Retina (tissue), 1 donor: ENCODE results near the gene CACNA1B.
"Not testable (repeated sequence)": the region's sequence is repeated elsewhere in the genome, so short reads cannot be mapped to it uniquely, and the experiment has no call there.

Experiments used
- DNase-seq: peaks from one replicate; pipeline ENCODE4 v3.0.0-alpha.2; 2016

Gene CACNA1B

DNA sequence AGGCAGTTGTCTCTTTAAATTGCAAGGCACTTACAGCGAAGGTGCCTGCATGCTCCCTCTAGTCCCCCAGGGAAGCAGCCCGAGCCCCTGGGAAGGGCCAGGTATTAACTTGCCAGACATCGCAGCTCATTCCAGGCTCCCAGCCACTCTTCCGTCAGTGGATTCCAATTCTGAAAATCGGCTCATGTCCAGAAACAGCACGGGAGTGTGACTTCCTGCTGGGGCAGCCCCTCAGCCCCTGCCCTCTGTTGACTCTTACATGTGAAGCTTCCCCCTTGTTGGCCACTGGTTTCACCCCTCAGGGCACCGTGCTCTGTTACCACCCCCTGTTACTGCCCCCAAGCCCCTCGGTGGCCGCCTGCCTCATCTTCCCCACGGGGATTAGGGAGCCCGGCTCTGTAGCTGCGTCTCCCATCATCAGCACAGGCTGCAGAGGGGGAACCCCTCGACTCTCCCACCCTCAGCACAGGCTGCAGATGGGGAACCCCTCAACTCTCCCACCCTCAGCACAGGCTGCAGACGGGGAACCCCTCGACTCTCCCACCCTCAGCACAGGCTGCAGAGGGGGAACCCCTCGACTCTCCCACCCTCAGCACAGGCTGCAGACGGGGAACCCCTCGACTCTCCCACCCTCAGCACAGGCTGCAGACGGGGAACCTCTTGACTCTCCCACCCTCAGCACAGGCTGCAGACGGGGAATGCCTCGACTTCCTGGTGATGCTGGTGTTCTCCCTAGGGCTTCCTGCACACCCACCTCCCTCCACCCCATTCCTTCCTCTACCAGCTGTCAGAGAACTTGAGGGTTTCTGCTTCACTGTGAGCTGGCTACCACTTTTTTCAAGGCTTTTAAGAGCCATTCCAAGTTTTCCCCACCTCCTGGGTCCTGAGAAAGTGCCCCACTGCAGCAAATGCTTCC is 11.1 kb upstream of the CACNA1B start:
- no peak for DNase-seq

DNA sequence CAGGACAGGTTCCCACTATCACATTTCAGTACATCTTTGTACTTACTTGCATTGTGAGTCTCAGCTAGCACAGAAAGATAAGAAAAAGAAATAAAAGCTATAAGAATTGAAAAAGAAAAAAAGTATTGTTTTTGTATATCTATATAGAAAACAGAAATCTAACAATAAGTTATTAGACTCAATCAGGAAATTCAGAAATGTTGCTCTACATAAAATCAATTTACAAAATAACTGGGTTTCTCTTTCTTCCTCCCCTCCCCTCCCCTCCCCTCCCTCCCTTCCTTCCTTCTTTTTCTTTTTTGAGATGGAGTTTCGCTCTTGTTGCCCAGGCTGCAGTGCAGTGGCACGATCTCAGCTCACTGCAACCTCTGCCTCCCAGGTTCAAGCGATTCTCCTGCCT is 7.2 kb upstream of the CACNA1B start:
- DNase-seq = no peak

DNA sequence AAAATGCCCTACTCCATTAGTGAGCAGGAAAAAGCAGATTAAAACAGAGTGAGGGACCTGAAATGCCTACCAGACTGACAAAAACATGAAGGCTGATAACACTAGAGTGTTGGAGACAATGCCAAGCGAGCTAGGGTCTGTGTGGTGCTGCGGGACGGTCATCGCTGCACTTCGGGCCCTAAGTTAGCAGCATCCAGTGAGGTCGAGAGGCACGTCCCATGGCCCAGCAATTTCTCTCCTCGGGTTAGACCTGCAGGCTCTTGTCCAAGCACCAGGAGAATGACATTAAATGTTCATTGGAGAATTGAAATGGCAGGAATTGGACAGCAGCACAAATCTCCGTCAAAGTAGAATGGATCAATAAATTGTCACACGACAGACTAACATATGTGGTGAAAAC is 5.3 kb upstream of the CACNA1B start:
- no peak for DNase-seq

DNA sequence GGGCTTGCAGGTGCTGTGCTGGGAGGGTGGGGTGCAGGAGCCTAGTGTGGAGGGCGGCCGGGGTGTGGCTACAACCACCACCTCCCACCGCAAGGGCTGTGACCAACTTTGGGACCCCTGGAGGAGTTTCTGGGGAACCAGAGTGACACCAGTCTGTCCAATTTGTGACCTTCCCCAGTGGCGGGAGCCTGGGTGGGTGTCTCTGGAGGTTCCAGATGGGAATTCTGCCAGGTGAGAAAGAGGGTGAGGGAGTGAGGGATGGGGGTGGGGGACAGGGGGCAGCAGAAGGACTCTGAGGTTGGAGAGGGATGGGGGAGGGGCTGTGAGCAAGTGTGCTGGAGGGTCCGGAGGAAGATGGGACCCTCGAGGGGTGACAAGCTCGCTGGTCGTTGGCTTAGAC is 4.2 kb upstream of the CACNA1B start:
- DNase-seq = no peak

DNA sequence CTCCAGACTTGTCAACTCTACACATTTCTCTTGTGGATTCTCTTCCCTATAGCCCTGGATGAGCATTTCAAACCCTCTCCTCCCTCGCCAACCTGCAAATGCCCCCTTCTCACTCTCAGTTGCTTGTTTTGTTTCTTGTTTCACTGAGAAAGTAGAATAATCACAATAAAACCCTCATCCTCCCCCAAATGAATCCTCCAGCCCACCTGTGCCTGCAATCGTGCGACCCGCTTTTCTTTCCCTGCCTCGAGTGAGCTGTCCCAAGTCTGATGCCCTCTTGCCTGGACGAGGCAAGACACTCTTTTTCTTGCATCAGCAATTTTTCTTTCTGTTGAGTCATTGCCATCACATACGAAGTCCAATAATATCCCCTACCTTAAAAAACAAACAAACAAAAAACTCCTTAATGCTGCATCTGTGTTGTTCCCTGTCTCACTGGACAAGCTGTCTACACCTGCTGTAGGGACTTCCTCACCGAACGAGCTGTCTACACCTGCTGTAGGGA is 3.7 kb upstream of the CACNA1B start:
- no peak for DNase-seq

DNA sequence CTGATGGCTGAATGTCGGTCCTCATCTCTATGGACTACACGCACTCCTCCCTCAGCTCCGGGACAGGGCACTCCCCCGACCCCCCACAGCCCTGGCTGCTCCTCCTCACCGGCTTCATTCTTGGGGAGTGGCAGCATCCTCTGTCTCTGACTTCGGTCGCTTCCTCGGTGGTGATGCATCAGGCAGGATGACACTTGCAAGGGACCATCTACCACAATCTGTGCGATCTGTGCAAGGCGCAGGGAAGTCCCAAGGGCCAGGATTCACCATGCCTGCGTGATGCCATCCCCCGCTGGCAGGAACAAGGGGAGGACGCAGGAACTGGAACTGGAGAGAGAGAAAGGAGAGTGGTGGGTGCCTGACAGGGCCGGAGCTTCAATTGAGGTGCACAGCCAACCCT is 2.2 kb upstream of the CACNA1B start:
- no peak for DNase-seq

DNA sequence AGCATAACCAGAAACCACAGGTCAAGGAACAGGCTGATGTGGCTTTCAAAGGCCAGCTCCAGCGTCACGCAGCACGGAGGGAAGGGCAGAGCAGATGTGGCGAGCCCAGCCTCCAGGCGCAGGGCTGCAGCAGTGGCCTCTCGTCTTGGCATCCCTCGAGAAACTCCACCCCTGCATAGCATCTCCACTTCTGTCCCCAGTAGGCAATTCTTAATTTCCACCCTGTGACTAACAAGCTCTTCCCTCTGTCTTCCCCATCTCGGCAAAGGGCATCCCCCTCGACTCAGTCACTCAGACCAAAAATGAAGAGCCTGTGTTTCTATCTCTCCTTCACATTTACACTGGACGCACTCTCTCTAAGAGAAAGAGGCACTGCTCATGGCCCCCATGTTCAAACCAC is 1.7 kb upstream of the CACNA1B start:
- DNase-seq = no peak

DNA sequence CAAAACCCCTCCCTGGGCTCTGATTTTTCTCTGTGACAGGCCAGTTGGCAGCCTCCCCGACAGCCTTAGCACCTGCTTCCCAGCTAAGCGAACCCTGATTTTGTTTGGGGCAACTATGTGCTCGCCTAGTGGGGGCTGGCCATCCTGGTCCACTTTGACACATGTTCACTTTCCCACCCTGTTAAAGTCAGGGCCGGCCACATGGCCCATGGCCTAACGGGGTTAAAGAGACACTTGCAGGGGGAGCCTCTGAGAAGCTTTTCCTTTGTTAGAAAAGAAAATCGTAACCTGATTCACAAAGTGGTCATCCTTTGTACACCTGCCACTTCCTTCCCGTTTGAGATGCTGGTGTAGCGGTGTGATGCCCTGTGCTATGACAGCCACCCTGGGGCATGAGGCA is 1.3 kb upstream of the CACNA1B start:
- DNase-seq = no peak

DNA sequence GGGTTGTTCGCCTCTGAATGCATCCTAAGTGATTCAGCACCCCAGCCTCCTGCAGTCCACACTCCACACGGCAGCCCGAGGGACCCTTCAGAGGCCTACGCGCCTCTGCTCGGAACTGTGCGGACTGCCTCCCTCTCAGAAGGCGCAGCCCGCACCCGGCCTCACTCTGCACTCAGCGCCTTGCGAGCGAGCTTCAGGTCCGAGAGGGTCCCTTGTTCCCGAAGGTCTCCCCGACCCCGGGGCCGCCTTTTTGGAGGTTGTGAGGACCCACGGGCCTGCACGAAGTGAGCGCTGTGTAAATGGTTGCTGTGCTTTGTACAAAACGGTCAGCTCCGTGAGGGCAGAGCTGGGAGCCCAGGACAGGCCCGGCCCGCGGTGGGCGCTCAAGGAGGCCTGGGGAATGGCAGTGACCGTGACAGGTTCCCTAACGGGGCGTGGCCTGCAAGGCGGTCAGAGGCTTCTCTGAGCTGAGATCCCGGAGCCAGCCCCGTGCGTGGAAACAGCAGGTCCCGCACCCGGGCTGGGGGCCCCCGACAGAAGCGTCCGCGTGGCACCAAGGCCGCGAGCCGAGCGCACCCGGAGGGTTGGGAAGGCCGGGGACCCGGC is 698 bp upstream of the CACNA1B start:
- peak; percentile 16 for DNase-seq

DNA sequence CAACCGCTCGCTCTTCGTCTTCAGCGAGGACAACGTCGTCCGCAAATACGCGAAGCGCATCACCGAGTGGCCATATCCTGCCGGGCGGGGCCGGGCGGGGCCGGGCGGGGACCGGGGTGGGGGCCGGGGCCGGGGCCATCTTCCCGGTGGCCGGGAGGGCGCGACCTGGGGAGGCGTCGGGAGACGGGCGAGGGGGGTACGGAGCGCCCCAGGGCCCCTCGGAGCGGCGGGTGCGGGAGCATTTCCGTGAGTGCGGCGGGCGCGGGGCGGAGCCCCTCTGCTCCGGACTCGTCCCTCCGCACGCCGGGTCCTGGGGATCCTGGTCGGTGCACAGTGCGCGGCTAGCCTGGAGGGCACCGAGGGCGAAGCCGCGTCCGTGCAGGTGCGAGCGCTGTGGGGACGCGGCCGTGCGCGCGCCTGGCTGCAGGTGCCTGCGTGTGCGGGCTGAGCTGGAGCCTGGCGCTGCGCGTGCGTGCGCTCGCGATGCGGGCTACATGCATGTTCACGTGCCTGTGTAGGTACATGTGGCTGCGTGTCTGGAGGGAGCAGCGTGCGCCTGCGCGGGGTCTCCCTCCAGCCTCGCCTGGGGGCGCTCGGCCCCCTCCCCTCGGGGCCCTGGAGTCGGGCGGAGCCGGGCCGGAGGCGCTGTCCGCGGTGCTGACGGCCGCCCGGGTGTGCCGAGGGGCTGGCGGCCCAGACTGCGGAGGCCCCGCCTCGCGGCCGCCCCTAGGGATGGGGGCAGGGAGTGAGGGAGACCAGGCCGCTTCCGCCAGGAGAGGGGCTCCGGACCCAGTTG is 762 bp downstream of the CACNA1B start:
- DNase-seq = peak; percentile 86

DNA sequence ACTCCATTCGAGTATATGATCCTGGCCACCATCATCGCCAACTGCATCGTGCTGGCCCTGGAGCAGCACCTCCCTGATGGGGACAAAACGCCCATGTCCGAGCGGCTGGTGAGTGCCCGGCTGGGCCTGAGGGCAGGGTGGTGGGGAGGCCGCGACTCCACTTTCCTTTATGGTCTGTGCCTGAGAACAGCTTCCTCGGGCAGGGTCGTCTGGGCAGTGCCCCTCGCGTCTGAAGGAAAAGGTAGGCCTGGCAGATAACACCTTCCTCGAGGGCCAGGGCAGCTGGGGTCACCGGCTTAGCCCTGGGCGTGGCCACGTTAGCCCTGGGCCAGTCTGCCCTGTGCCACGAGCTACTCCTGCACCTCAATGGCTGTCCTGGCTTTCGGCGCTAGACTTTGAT is 1.5 kb downstream of the CACNA1B start:
- DNase-seq = no peak

DNA sequence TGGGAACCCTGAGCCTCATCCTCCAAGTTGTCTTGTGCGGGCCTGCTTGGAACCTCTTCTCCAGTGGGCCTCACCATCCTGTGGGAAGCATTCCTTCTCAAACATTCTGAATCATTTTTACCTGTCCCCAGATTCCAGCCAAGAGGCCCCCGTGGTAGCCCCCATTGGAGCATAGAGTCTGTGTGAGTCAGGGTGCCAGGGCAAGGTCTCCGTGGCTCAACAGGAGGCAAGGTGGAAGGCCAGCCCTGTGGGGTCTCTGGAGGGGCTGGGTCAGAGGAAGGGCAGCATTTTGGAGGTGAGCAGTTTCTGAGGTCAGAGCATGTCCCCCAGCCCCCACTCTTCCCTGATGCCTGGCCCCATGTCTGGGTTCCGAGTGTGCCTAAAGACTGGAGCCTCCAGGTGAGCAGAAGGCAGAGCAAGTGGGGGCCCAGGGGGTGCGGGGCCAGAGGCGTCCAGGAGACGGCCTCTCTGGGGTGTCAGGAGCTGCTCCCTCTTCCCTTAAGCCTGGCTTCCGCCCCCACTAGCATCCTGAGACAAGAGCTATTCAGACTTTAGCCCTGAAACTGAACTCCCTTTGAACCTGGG is 2.1 kb downstream of the CACNA1B start:
- no peak for DNase-seq

DNA sequence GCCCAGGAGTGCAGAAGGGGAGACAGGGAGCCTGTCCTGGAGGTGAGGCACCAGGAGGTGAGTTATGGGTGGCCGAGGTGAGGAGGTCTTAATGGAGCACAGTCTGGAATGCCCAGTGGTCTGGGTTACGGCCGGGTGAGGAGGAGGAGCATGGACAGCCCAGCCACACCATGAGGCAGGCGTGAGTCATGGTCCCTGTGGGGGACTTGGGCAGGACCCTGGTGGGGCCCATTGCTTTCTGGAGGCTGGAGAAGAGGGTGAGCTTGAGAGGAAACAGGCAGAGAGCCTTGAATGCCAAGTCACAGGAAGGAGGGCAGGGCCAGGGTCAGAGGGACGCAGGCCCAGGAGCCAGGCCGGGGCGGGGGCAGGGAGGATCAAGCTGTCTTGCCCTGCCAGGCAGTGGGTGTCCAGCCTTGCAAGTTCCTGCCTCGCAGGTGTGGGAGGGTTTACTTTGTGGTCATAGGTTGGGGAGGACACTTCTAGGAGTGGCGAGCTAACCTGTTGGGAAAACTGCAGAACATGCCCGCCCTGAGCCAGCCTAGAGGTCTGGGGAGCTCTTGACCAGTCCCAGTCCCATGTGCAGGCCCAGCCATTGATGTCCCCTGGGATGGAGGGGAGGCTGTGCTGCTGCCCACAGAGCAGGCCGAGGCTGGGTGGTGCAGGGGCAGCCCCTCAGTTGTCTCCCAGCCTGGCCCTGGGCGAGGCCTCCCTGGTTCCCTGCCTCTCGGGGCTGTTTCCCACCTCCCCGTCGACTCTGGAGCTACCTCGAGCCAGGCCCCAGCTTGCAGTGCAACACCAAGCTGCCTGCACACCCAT is 2.8 kb downstream of the CACNA1B start:
- no peak for DNase-seq

DNA sequence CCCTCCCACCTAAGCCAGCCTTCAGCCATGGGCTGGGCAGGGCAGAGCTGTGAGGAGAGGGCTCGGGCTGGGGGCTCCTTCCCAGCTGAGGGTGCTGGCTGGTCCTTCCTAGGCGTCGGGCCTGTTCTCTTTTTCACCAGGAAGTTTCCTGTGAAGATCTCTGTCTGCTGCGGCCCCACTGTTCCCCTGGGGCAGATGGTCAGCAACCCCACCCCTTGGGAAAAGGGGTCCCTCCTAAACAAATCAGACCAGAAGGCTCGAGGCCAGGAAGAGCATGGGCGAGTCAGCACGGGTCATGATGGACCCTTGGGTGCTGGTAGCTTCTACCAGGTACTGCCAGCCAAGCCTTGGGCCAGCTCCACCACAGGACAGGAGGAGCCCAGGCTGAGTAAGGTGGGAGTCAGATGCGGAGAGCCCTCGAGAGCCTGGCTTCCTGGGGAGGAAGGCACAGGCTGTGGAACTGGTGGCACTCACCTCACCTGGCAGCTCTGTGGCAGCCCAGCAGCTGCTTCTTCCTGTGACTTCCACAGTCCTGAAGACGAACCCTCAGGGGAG is 3.5 kb downstream of the CACNA1B start:
- DNase-seq = no peak

DNA sequence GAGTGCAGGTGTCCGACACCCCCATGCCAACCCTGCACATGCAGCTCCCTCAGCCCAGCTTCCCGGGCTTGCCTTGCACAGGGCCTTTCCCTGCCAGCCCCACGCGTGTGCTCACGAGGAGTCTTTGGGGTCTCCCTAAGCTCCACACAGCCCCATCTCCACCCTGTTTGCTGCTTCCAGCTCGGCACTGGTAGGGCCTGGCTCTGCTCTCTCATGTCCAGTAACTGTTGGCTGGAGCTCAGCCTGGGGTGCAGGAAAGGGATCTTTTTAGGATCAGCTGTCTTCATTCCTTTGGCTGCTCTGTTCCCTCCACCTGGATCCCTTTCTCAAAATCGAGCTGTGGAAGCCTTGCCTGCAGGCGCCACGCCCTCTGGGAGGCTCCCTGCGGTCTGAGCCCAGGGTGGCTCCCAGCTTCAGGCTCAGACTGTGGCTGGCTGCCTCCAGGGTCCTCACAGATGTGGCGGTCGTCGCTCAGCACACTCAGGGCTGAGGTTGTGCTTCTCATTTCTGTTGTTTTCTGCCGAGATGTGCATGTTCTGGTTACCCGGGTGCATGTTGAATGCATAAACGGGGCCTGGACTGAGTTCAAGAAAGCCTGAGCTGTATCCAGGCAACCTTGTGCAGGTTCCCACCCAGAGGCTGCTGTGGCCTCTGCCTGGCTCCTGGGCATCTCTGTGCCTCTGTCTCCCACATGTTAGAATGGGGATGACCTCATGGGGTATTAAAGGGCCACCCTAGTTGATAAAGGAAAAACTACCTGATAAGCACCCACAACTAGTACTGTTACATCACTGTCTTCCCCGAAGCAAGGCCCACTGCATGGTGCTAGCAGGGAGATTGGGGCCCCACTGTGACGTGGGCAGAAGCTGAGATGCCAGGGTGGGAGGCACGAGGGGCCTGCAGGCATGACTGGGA is 4.3 kb downstream of the CACNA1B start:
- DNase-seq = no peak

DNA sequence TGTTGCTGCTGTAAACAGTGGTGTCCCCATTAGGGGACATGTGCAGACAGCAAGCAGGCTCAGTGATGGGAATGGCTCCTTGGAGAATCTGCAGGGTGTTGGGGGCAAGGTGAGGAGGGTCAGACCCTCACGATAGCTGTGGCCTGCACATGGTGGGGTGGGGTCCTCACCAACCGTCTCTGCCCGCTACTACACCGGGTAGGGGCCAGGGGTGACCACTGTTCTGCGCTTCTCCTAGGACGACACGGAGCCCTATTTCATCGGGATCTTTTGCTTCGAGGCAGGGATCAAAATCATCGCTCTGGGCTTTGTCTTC is 4.9 kb downstream of the CACNA1B start:
- DNase-seq = no peak

DNA sequence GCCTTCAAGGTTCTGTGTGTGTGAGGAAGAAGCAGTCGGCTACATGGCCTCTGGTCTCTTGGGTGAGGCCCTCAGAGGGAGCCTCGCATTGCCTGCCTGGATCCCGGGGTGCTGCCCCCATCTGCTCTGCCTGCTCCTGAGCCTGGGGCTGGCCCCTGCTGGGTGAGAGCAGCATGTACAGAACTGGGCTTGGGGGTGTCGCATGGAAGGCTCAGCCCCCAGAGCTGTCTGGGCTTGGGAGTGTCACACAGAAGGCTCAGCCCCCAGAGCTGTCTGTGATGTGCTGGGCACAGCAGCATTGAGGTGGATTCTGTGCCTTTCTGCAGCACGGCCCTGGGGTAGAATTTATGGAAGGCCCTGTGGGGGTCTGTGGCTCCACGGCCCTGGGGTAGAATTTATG is 6.4 kb downstream of the CACNA1B start:
- DNase-seq = not testable (repeated sequence)

DNA sequence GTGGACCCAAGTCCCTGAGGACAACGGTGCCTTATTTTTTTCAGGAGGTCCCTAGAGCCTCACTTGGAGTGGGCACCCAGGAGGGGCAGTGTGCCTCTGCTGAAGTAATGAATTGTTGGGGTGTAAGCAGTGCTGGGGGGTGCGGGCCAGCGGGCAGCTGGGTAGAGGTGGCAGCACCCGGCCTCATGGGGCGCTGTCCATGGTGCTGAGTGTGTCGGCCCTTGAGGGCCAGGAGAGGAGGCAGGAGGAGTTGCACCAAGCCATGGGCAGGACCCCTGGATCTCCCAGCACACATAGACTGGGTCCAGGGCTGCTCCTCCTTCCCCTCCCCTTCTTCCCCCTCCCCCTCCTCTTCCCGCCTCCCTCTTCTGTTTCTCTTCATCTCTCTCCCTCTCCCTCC is 7.0 kb downstream of the CACNA1B start:
- DNase-seq = not testable (repeated sequence)

DNA sequence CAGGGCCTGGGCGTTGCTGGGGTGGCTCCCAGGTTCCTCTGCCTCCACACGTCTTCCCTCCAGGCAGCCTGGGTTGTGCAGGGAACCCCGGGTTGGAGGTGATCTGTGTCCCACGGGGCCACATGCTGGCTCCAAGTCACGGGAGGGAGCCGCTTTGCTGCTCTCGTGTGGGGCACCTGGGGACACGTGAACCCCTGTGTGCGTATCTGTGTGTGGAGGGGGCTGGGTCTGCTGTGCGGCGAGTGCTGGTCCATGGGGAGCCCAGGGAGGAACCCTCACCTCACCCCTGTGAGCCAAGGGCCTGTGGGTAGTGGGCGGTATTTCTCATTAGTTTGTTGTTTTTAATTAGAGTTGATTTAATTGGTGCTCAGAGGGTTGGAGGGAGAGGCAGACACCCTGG is 7.5 kb downstream of the CACNA1B start:
- DNase-seq = not testable (repeated sequence)

DNA sequence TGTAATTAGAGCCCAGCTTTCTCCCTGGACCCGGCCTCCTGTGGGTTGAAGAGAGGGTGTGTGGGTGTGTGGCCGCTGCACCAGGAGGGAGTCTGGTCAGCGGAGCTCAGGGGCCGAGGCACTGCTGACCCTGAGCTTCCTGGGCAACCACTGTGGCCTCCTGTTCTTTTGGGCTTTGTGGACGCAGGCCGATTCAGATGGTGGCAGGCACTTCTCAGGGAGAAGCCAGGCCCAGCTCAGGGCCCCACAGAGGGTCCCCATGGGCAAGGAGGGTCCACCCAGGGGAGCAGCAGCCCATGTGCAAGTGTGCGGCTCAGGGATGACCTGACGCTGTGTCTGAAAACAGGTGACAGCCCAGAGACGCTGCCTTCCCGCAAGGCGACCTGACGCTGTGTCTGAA is 11.0 kb downstream of the CACNA1B start:
- not testable (repeated sequence) for DNase-seq

DNA sequence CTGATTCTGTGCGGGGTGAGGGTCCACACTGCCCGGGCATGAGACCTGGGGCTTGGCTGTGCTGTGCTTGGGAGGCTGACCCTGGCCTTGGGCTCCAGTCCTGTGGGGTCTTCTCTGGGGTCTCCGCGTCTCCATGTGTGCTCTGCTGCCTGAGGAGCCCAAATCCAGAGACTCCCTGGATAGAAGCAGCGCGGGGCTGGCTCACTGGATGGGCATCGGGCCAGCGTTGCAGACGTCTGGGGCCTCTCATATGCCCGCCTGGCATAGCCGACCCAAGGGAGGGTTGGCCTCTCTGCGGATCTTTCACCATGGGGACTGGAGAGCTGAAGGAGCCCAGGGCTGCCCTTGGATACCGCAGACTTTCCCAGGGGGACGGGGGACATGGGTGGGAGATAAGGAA is 12.4 kb downstream of the CACNA1B start:
- not testable (repeated sequence) for DNase-seq
